Trophoblast cell (in vitro differentiated cells and primary cell): Measurements from ENCODE around the gene CFTR.

Experiments
- DNase-seq, 2 donors: peaks; one replicate each; pipeline ENCODE4 v3.0.0-alpha.2; 2016
- H2AFZ ChIP-seq: 2 replicates; pipeline ENCODE4 v1.6.1; 2013; ENCODE audit warnings: low read length, moderate library complexity, mild to moderate bottlenecking; ENCODE audit not compliant: insufficient read depth, poor library complexity
- H2AK5ac ChIP-seq: 2 replicates; pipeline ENCODE4 v1.6.1; 2013; ENCODE audit warnings: mild to moderate bottlenecking, low read length
- H2BK120ac ChIP-seq: 2 replicates; pipeline ENCODE4 v1.6.1; 2013; ENCODE audit warnings: low read length, mild to moderate bottlenecking, moderate library complexity; ENCODE audit not compliant: insufficient read depth, poor library complexity
- H2BK12ac ChIP-seq: 2 replicates; pipeline ENCODE4 v1.6.1; 2013; ENCODE audit warnings: mild to moderate bottlenecking, low read length, moderate library complexity
- H2BK5ac ChIP-seq: 2 replicates; pipeline ENCODE4 v1.6.1; 2013; ENCODE audit warnings: low read length, low read depth, moderate library complexity, mild to moderate bottlenecking; ENCODE audit not compliant: poor library complexity
- H3K14ac ChIP-seq: 2 replicates; pipeline ENCODE4 v1.6.1; 2013; ENCODE audit warnings: mild to moderate bottlenecking, low read length
- H3K18ac ChIP-seq: 2 replicates; pipeline ENCODE4 v1.6.1; 2013; ENCODE audit warnings: mild to moderate bottlenecking, low read length
- H3K23ac ChIP-seq: 2 replicates; pipeline ENCODE4 v1.6.1; 2013; ENCODE audit warnings: low read length
- H3K27ac ChIP-seq: 2 replicates; pipeline ENCODE4 v1.5.1; 2013; ENCODE audit warnings: low read depth, mild to moderate bottlenecking, inconsistent platforms, low read length, moderate library complexity
- H3K27me3 ChIP-seq: 2 replicates; pipeline ENCODE4 v1.6.1; 2013; ENCODE audit warnings: inconsistent platforms, mild to moderate bottlenecking, low read length, moderate library complexity; ENCODE audit not compliant: insufficient read depth
- H3K36me3 ChIP-seq, 2 experiments: 1 replicate in 1 of 2; 2 replicates in 1 of 2; pipeline ENCODE4 v1.6.1; 2013; ENCODE audit warnings: low read length in 2 of 2, mild to moderate bottlenecking in 2 of 2, moderate library complexity in 1 of 2; ENCODE audit not compliant: insufficient read depth in 2 of 2, control insufficient read depth in 1 of 2
- H3K4ac ChIP-seq: 2 replicates; pipeline ENCODE4 v1.6.1; 2013; ENCODE audit warnings: low read depth, mild to moderate bottlenecking, low read length, moderate library complexity
- H3K4me1 ChIP-seq, 2 experiments: 1 replicate in 1 of 2; 2 replicates in 1 of 2; pipeline ENCODE4 v1.6.1; 2013; ENCODE audit warnings: low read length in 2 of 2, mild to moderate bottlenecking in 2 of 2, moderate library complexity in 1 of 2; ENCODE audit not compliant: insufficient read depth in 2 of 2, control insufficient read depth in 1 of 2
- H3K4me2 ChIP-seq: 2 replicates; pipeline ENCODE4 v1.6.1; 2013; ENCODE audit warnings: inconsistent platforms, mild to moderate bottlenecking, low read length, moderate library complexity
- H3K4me3 ChIP-seq: 2 replicates; pipeline ENCODE4 v1.5.1; 2013; ENCODE audit warnings: mild to moderate bottlenecking, low read depth, low read length, inconsistent platforms
- H3K79me1 ChIP-seq: one replicate; pipeline ENCODE4 v1.6.1; 2013; ENCODE audit warnings: low read length
- H3K79me2 ChIP-seq: 2 replicates; pipeline ENCODE4 v1.6.1; 2013; ENCODE audit warnings: low read length, mild to moderate bottlenecking; ENCODE audit not compliant: control insufficient read depth, insufficient read depth, poor library complexity
- H3K9ac ChIP-seq: 2 replicates; pipeline ENCODE4 v1.6.1; 2013; ENCODE audit warnings: mild to moderate bottlenecking, low read length
- H3K9me3 ChIP-seq: 2 replicates; pipeline ENCODE4 v1.6.1; 2013; ENCODE audit warnings: low read depth, mild to moderate bottlenecking, control low read depth, inconsistent platforms, low read length; ENCODE audit not compliant: insufficient read depth
- H4K12ac ChIP-seq: 2 replicates; pipeline ENCODE4 v1.6.1; 2013; ENCODE audit warnings: low read depth, mild to moderate bottlenecking, low read length, moderate library complexity
- H4K8ac ChIP-seq: 2 replicates; pipeline ENCODE4 v1.6.1; 2013; ENCODE audit warnings: low read depth, mild to moderate bottlenecking, low read length, moderate library complexity
- H4K91ac ChIP-seq: one replicate; pipeline ENCODE4 v1.6.1; 2013; ENCODE audit warnings: low read depth, mild to moderate bottlenecking, low read length, moderate library complexity
- WGBS: extraction: QIAGEN DNeasy Blood & Tissue Kit; methylation state at CpG from one replicate; pipeline ENCODE4 v1.1.7; 2013; ENCODE audit warnings: missing lambda C conversion rate; ENCODE audit not compliant: insufficient read length, insufficient coverage; ENCODE audit errors: extremely low coverage; 5-methylcytosine and 5-hydroxymethylcytosine counted together

The CFTR gene

DNA sequence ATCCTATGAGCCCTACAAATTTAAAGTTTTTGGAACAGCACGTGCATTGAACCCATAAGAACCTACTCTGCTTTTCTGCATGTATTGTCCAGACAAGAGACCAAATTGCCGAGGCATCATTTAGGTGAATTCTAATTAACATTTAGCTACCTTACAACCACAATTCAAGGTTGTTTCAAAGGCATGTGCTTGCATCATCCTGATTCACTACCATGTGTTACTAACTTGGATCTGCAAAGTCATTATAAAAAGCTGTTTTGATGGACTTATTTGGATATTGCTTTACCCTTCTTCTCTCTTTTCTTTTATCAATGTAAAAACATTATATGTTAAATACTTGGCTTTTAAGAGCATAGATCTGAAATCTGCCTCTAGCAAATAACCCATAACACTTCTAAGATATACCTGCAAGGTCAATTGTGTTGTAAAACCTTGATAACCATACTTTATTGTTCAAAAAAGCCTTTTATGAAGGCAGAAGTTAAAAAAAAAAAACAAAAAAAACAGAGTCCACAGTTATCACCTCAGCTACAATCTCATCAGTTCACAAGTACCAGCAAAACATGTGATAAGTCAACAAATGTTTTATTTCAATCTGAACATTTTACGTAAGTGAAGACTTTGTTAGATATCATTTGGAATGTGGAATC lies 51.9 kb downstream of the CFTR start:
- DNase-seq = no peak
- WGBS = no CpG with 5 or more reads among the region's 3 CpGs

DNA sequence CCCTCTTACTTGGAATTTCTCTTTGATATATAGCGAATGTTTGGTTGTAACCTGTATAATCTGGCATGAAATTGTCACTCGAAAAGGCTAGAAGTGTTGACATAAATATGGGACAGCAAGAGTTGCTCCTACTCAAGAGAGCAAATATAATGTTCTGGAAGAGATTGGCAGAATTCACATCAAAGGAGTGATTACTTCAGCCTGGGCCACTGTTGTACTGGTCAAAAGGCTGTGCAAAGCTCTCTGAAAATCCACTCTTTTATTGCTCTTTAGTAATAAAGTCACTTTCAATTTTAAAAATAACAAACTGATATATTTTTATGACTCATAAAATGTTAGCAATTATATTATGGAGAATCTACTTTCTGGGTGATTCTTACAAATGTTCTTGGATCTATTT lies 58.2 kb downstream of the CFTR start:
- no peaks in the 10 kb centered on the region for H3K27me3 ChIP-seq
- no CpG with 5 or more reads among the region's 2 CpGs for WGBS
- H2BK12ac ChIP-seq = no peak overlapping the region

More for the DNA sequence above, 51.9 kb downstream of the CFTR start:
- no peak overlapping the region for H3K14ac ChIP-seq
- no peak overlapping the region for H2BK5ac ChIP-seq
- no peaks in the 10 kb centered on the region for H3K9me3 ChIP-seq
- H3K79me2 ChIP-seq = no peaks in the 10 kb centered on the region
- no peak overlapping the region for H3K18ac ChIP-seq
- H3K4me1 ChIP-seq = no peaks in the 10 kb centered on the region
- H3K23ac ChIP-seq = no peak overlapping the region
- H4K91ac ChIP-seq = no peak overlapping the region
- no peak overlapping the region for H4K12ac ChIP-seq
- H3K4me3 ChIP-seq = no peak overlapping the region
- no peak overlapping the region for H2AFZ ChIP-seq
- H4K8ac ChIP-seq = no peak overlapping the region
- no peak overlapping the region for H2BK120ac ChIP-seq
- H3K9ac ChIP-seq = no peak overlapping the region
- no peak overlapping the region for H2AK5ac ChIP-seq
- H3K4me2 ChIP-seq = no peak overlapping the region
- no peaks in the 10 kb centered on the region for H3K36me3 ChIP-seq
- no peak overlapping the region for H2BK12ac ChIP-seq
- no peak overlapping the region for H3K4ac ChIP-seq
- no peaks in the 10 kb centered on the region for H3K27me3 ChIP-seq
- no peak overlapping the region for H3K27ac ChIP-seq
- no peaks in the 10 kb centered on the region for H3K79me1 ChIP-seq

DNA sequence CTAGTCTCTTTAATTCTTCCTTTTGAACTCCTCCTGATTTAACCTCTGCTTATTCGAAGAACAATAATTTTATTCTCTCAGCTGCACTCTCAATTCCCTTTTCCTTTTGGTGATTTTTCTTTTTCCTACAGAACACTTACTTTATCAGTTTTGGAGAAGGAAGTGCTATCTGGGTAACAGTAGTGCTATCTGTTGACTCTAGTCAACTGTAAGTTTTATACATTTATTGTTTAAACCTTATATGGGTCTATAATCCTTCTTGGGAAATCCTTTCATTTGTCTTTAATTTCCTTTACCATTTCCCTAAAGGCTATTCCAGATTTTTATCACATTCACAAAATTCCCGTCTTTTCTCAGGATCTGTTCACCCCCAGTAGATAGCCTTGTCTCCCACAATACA lies 64.2 kb downstream of the CFTR start:
- Histone ChIP-seq H4K8ac (no peak overlapping the region), H2BK5ac (no peak overlapping the region), H3K9ac (no peak overlapping the region), H3K4me2 (no peak overlapping the region), H2AFZ (no peak overlapping the region), H4K91ac (no peak overlapping the region), H3K23ac (no peak overlapping the region), H3K79me2 (no peaks in the 10 kb centered on the region), H2AK5ac (no peak overlapping the region), H3K4ac (no peak overlapping the region), H2BK12ac (no peak overlapping the region), H3K27ac (no peak overlapping the region), H3K27me3 (no peaks in the 10 kb centered on the region), H3K9me3 (no peaks in the 10 kb centered on the region), H2BK120ac (no peak overlapping the region), H3K4me3 (no peak overlapping the region), H3K4me1 (no peaks in the 10 kb centered on the region), H3K79me1 (no peaks in the 10 kb centered on the region), H3K14ac (no peak overlapping the region), H3K18ac (no peak overlapping the region), H4K12ac (no peak overlapping the region), H3K36me3 (no peaks in the 10 kb centered on the region)
- DNase-seq = no peak
- WGBS = no CpG with 5 or more reads among the region's 2 CpGs

More for the DNA sequence above, 58.2 kb downstream of the CFTR start:
- Histone ChIP-seq H3K14ac (no peak overlapping the region), H2BK120ac (no peak overlapping the region), H2AFZ (no peak overlapping the region), H3K23ac (no peak overlapping the region), H3K27ac (no peak overlapping the region), H3K18ac (no peak overlapping the region), H2BK5ac (no peak overlapping the region), H4K12ac (no peak overlapping the region), H3K79me2 (no peaks in the 10 kb centered on the region), H3K4me2 (no peak overlapping the region), H2AK5ac (no peak overlapping the region), H3K4me1 (no peaks in the 10 kb centered on the region), H3K4me3 (no peak overlapping the region), H4K91ac (no peak overlapping the region), H3K9ac (no peak overlapping the region), H4K8ac (no peak overlapping the region), H3K36me3 (no peaks in the 10 kb centered on the region), H3K4ac (no peak overlapping the region), H3K9me3 (no peaks in the 10 kb centered on the region), H3K79me1 (no peaks in the 10 kb centered on the region)
- no peak for DNase-seq

DNA sequence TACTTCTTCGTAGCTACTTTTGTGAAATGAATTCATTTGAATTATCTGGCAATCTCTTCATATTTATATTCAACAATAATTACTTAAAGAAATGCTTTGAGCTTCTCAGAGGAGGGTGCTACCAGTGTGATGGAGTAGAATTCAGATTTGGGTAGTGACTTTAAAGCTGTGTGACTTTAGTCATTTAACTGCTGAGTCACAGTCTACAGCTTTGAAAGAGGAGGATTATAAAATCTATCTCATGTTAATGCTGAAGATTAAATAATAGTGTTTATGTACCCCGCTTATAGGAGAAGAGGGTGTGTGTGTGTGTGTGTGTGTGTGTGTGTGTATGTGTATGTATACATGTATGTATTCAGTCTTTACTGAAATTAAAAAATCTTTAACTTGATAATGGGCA lies 68.2 kb downstream of the CFTR start:
- Histone ChIP-seq H3K4ac (no peak overlapping the region), H3K14ac (no peak overlapping the region), H3K4me2 (no peak overlapping the region), H2BK120ac (no peak overlapping the region), H2BK5ac (no peak overlapping the region), H3K4me3 (no peak overlapping the region), H3K9ac (no peak overlapping the region), H3K18ac (no peak overlapping the region), H3K27ac (no peak overlapping the region), H4K12ac (no peak overlapping the region), H3K23ac (no peak overlapping the region), H2AFZ (no peak overlapping the region), H3K36me3 (no peaks in the 10 kb centered on the region), H4K91ac (no peak overlapping the region), H3K9me3 (no peaks in the 10 kb centered on the region), H2AK5ac (no peak overlapping the region), H3K27me3 (no peaks in the 10 kb centered on the region), H3K4me1 (no peaks in the 10 kb centered on the region), H3K79me2 (no peaks in the 10 kb centered on the region), H2BK12ac (no peak overlapping the region), H3K79me1 (no peaks in the 10 kb centered on the region), H4K8ac (no peak overlapping the region)
- no peak for DNase-seq
- WGBS = no CpG with 5 or more reads among the region's 2 CpGs
